GM21528 (cell line): ENCODE data around the gene KRTAP5-9.
"Not testable (repeated sequence)": the region's sequence is repeated elsewhere in the genome, so short reads cannot be mapped to it uniquely, and the experiment has no call there.

Source experiments
- ATAC-seq: cut with Tn5 transposase; IDR thresholded peaks from one replicate; pipeline ENCODE4 v1.9.1; 2021; ENCODE audit warnings: mild to moderate bottlenecking, moderate library complexity; ENCODE audit not compliant: unreplicated experiment, low FRiP score

The KRTAP5-9 gene

GRCh38 chr11:71548120-71548519 is at the start of gene KRTAP5-9:
Gene KRTAP5-9 (plus strand): TSS chr11:71548420. CDS start chr11:71548658, 238 bp downstream.
- no peak for ATAC-seq

GRCh38 chr11:71499125-71499524 is 49.1 kb upstream of the KRTAP5-9 start:
- no peak for ATAC-seq

- ATAC-seq, result no peak
These were observed 48.7 kb upstream of the KRTAP5-9 start for GRCh38 chr11:71499546-71499945.

GRCh38 chr11:71500601-71501021 is 47.6 kb upstream of the KRTAP5-9 start:
- ATAC-seq, result no peak

- no peak for ATAC-seq
These were observed 46.9 kb upstream of the KRTAP5-9 start for GRCh38 chr11:71501071-71501985.

- ATAC-seq, result no peak
These were observed 46.2 kb upstream of the KRTAP5-9 start for GRCh38 chr11:71502026-71502425.

- no peak for ATAC-seq
These were observed 45.3 kb upstream of the KRTAP5-9 start for GRCh38 chr11:71502871-71503435.

GRCh38 chr11:71504531-71504930 is 43.7 kb upstream of the KRTAP5-9 start:
- no peak for ATAC-seq

- ATAC-seq, result no peak
These were observed 43.2 kb upstream of the KRTAP5-9 start for GRCh38 chr11:71505001-71505400.

GRCh38 chr11:71505781-71506180 is 42.4 kb upstream of the KRTAP5-9 start:
- ATAC-seq, result no peak

GRCh38 chr11:71507102-71507501 is 41.1 kb upstream of the KRTAP5-9 start:
- ATAC-seq, result no peak

GRCh38 chr11:71518506-71519471 is 29.4 kb upstream of the KRTAP5-9 start:
- no peak for ATAC-seq

GRCh38 chr11:71519546-71519945 is 28.7 kb upstream of the KRTAP5-9 start:
- ATAC-seq, result no peak

- no peak for ATAC-seq
These were observed 22.9 kb upstream of the KRTAP5-9 start for GRCh38 chr11:71525188-71525937.

GRCh38 chr11:71525938-71526495 is 22.2 kb upstream of the KRTAP5-9 start:
- ATAC-seq, result no peak

- not testable (repeated sequence) for ATAC-seq
These were observed 21.2 kb upstream of the KRTAP5-9 start, which contains the start of gene KRTAP5-7 for GRCh38 chr11:71526796-71527575. Gene KRTAP5-7 (plus strand): TSS chr11:71527267. CDS start chr11:71527301, 34 bp downstream.

GRCh38 chr11:71527576-71528210 is 20.5 kb upstream of the KRTAP5-9 start:
- no peak for ATAC-seq

GRCh38 chr11:71530602-71531001 is 17.6 kb upstream of the KRTAP5-9 start:
- no peak for ATAC-seq
